ENCODE measurements around the gene TMEM270. TPM values are rescaled to one million over a fixed set of nuclear protein-coding genes. Genes with fewer than 3 reads are reported as not detected.
"Not testable (repeated sequence)": the region's sequence is repeated elsewhere in the genome, so short reads cannot be mapped to it uniquely, and the experiment has no call there.

TMEM270 gene
- total RNA-seq, 1 donor from 2014 or later: not detected

DNA sequence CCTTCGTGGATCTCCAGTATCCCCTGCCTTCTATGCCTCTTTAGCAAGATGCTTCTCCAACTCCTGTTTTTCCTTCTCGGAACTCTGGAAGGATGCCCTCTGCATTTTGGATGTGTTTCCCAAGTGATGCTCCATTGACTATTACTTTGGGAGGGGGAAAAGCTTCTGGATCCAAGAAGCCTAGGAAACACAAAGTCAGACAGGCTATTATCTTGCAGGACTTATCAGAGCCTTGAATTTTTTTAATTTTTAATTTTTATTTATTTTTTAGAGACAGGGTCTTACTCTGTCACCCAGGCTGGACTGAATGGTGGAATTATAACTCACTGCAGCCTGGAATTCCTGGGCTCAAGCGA, 21.1 kb downstream of the TMEM270 start:
- DNase-seq (ENCODE audit: low spot score): no peak
- Mint-ChIP-seq H3K4me1 (ENCODE audit: unreplicated experiment) (peaks cover 13% of the 10 kb centered on the region), H3K36me3 (ENCODE audit: low read depth, unreplicated experiment) (no peaks in the 10 kb centered on the region), H3K4me3 (ENCODE audit: unreplicated experiment) (no peak overlapping the region), H3K27ac (ENCODE audit: unreplicated experiment) (no peak overlapping the region), H3K27me3 (ENCODE audit: unreplicated experiment) (peaks cover 6% of the 10 kb centered on the region), H3K9me3 (ENCODE audit: unreplicated experiment) (no peaks in the 10 kb centered on the region)
- TF ChIP-seq, protein P1, sequence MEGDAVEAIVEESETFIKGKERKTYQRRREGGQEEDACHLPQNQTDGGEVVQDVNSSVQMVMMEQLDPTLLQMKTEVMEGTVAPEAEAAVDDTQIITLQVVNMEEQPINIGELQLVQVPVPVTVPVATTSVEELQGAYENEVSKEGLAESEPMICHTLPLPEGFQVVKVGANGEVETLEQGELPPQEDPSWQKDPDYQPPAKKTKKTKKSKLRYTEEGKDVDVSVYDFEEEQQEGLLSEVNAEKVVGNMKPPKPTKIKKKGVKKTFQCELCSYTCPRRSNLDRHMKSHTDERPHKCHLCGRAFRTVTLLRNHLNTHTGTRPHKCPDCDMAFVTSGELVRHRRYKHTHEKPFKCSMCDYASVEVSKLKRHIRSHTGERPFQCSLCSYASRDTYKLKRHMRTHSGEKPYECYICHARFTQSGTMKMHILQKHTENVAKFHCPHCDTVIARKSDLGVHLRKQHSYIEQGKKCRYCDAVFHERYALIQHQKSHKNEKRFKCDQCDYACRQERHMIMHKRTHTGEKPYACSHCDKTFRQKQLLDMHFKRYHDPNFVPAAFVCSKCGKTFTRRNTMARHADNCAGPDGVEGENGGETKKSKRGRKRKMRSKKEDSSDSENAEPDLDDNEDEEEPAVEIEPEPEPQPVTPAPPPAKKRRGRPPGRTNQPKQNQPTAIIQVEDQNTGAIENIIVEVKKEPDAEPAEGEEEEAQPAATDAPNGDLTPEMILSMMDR (IDR thresholded peaks at IDR 0.05; ENCODE audit: unreplicated experiment): no peak

DNA sequence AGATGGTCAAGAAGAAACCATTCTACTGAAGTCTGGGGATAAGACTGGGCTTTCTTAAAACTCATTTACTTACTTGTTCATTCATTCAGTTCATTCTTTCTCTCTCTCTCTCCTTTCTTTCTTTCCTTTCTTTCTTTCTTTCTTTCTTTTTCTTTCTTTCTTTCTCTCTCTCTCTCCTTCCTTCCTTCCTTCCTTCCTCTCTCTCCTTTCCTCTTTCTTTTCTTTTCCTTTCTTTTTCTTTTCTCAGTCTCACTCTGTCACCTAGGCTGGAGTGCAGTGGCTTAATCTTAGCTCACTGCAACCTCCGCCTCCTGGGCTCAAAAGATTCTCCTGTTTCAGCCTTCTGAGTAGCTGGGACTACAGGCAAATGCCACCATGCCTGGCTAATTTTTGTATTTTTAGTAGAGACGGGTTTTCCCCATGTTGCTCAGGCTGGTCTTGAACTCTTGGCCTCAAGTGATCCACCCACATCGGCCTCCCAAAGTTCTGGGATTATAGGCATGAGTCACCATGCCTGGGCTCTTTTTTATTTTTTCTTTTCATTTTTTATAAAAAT, 24.0 kb downstream of the TMEM270 start:
- H3K4me3 Mint-ChIP-seq (ENCODE audit: unreplicated experiment); H3K27ac Mint-ChIP-seq (ENCODE audit: unreplicated experiment); H3K27me3 Mint-ChIP-seq (ENCODE audit: unreplicated experiment): not testable (repeated sequence)

DNA sequence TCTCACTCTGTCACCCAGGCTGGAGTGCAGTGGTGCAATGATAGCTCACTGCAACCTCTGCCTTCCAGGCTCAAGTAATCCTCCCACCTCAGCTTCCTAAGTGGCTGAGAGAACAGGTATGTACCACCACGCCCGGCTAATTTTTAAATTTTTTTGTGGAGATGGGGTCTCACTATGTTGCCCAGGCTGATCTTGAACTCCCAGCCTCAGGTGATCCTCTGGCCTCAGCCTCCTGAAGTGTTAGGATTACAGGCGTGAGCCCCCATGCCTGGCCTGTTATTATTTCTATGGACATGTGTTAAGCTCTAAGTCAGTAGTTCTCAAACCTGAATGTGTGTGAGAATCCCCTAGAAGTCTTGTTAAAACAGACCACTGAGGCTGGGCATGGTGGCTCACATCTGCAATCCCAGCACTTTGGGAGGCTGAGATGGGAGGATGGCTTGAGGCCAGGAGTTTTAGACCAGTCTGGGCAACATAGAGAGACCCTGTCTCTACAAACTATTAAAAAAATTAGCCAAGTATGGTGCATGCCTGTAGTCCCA, 24.5 kb downstream of the TMEM270 start:
- H3K4me3 Mint-ChIP-seq (ENCODE audit: unreplicated experiment): no peak overlapping the region
- no peak for DNase-seq (ENCODE audit: low spot score)
- TF ChIP-seq, protein P1 (IDR thresholded peaks at IDR 0.05; ENCODE audit: unreplicated experiment): no peak
- peaks cover 23% of the 10 kb centered on the region for H3K4me1 Mint-ChIP-seq (ENCODE audit: unreplicated experiment)
- H3K27ac Mint-ChIP-seq (ENCODE audit: unreplicated experiment): no peak overlapping the region
- no peaks in the 10 kb centered on the region for H3K9me3 Mint-ChIP-seq (ENCODE audit: unreplicated experiment)
- H3K36me3 Mint-ChIP-seq (ENCODE audit: low read depth, unreplicated experiment): no peaks in the 10 kb centered on the region
- H3K27me3 Mint-ChIP-seq (ENCODE audit: unreplicated experiment): peaks cover 8% of the 10 kb centered on the region

More for the DNA sequence above, 24.0 kb downstream of the TMEM270 start:
- H3K9me3 Mint-ChIP-seq (ENCODE audit: unreplicated experiment); DNase-seq (ENCODE audit: low spot score); H3K36me3 Mint-ChIP-seq (ENCODE audit: low read depth, unreplicated experiment): not testable (repeated sequence)
- peaks cover 21% of the 10 kb centered on the region for H3K4me1 Mint-ChIP-seq (ENCODE audit: unreplicated experiment)

DNA sequence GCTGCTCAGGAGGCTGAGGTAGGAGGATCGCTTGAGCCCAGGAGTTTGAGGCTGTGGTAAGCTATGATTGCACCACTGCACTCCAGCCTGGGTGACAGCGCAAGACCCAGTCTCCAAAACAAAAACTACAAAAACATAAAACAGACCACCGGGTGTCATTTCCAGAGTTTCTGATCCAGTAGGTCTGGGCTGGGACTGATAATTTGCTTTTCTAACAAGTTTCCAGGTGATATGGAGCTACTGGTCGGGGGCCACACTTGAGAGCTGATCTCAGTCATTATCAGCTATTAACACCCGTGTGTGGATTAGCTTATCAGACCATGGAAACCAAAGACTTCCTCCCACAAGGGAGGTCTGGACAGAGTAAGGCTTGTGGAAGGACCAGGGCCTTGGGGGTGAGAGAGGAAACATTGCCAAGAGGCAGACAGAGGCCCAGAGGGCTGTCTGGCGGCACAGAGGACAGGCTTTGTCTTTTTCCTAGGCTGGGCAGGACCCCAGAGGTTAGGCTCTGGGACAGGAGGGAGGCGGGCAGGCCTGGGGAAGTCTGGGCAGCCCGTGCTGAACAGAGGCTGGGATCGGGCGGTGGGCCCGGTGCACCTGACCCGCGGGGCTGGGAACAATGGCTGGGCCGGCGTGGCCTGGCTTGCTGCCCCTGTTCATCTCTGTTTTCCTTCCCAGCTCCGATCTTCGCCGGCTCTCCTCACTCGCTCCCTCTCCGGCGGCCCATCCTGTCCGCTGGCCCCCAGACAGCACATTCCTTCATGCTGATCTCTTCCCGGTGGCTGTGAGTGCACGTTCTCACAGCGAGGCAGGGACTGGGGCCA, 25.2 kb downstream of the TMEM270 start:
- Mint-ChIP-seq H3K36me3 (ENCODE audit: low read depth, unreplicated experiment) (no peaks in the 10 kb centered on the region), H3K4me3 (ENCODE audit: unreplicated experiment) (no peak overlapping the region), H3K9me3 (ENCODE audit: unreplicated experiment) (no peaks in the 10 kb centered on the region), H3K27ac (ENCODE audit: unreplicated experiment) (peak overlapping the region; percentile 64), H3K27me3 (ENCODE audit: unreplicated experiment) (peaks cover 8% of the 10 kb centered on the region), H3K4me1 (ENCODE audit: unreplicated experiment) (peaks cover 24% of the 10 kb centered on the region)
- DNase-seq (ENCODE audit: low spot score): peak; percentile 42
- TF ChIP-seq, protein P1 (IDR thresholded peaks at IDR 0.05; ENCODE audit: unreplicated experiment): no peak

DNA sequence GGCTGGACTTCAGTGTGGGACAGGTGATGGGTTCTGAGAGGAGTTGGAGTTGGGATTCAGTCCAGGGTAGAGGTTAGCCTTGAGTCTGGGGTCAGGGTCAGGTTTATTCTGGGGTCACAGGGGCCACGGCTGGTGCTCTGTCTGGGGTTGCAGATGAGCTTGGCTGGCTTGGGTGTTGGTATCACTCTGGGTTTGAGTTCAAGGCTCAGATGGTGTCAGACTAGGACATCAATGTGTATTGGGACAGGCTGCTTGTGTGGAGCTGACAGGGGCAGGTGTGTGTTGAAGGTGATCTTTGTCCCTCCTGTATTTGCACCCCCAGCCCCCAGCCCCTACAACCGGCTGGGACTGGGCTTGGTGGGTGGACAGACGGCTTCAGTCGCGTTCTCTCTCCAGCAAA, 26.8 kb downstream of the TMEM270 start:
- Mint-ChIP-seq H3K27me3 (ENCODE audit: unreplicated experiment) (peaks cover 12% of the 10 kb centered on the region), H3K9me3 (ENCODE audit: unreplicated experiment) (no peaks in the 10 kb centered on the region), H3K4me1 (ENCODE audit: unreplicated experiment) (peaks cover 23% of the 10 kb centered on the region), H3K36me3 (ENCODE audit: low read depth, unreplicated experiment) (no peaks in the 10 kb centered on the region), H3K4me3 (ENCODE audit: unreplicated experiment) (no peak overlapping the region), H3K27ac (ENCODE audit: unreplicated experiment) (no peak overlapping the region)
- TF ChIP-seq, protein P1 (IDR thresholded peaks at IDR 0.05; ENCODE audit: unreplicated experiment): no peak
- no peak for DNase-seq (ENCODE audit: low spot score)
